Measurements from ENCODE around the gene NR4A1. TPM values are rescaled to one million over a fixed set of nuclear protein-coding genes. Genes with fewer than 3 reads are reported as not detected.
A peak's percentile ranks its signal among the peaks of the same experiment; 100 is the strongest.

Gene NR4A1
- total and polyA plus RNA-seq, 2 of the 13 experiments (the other 11 are each of a cell fraction or from before 2014, with no cell fraction given) = 5.7 to 15.2 TPM

GRCh38 chr12:52050116-52050757, 1.0 kb upstream of the NR4A1 start (continued):
- TF ChIP-seq, protein P1, sequence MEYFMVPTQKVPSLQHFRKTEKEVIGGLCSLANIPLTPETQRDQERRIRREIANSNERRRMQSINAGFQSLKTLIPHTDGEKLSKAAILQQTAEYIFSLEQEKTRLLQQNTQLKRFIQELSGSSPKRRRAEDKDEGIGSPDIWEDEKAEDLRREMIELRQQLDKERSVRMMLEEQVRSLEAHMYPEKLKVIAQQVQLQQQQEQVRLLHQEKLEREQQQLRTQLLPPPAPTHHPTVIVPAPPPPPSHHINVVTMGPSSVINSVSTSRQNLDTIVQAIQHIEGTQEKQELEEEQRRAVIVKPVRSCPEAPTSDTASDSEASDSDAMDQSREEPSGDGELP (IDR thresholded peaks at IDR 0.05; ENCODE audit: borderline replicate concordance, low read depth) = no peak
- TF ChIP-seq ZNF883 (CRISPR knock-in tag; IDR thresholded peaks at IDR 0.05; ENCODE audit: not compliant biosample characterization) (peak; percentile 40), ZNF136 (CRISPR knock-in tag; IDR thresholded peaks at IDR 0.05; ENCODE audit: low read depth) (0 out of 2 replicates have a peak, but pooled peaks have one; percentile 49), ERF (CRISPR knock-in tag; IDR thresholded peaks at IDR 0.05) (no peak), ZNF563 (CRISPR knock-in tag; IDR thresholded peaks at IDR 0.05) (0 out of 2 replicates have a peak, but pooled peaks have one; percentile 13), ZNF556 (CRISPR knock-in tag; IDR thresholded peaks at IDR 0.05; ENCODE audit: borderline replicate concordance) (peak; percentile 34; the same call in 1 of the 2 replicates), RAD21 (CRISPR knock-in tag; IDR thresholded peaks at IDR 0.05) (no peak), DDIT3 (CRISPR knock-in tag; IDR thresholded peaks at IDR 0.05) (no peak), ZNF775 (CRISPR knock-in tag; IDR thresholded peaks at IDR 0.05; ENCODE audit: borderline replicate concordance) (no peak), ZNF160 (CRISPR knock-in tag; IDR thresholded peaks at IDR 0.05) (0 out of 2 replicates have a peak, but pooled peaks have one; percentile 25), RFXAP (CRISPR knock-in tag; IDR thresholded peaks at IDR 0.05; ENCODE audit: borderline replicate concordance) (0 out of 2 replicates have a peak, but pooled peaks have one; percentile 53), SNAPC2 (CRISPR knock-in tag; IDR thresholded peaks at IDR 0.05) (no peak), SMC3 (IDR thresholded peaks at IDR 0.05; ENCODE audit: low read length) (no peak), ZBTB20 (CRISPR knock-in tag; IDR thresholded peaks at IDR 0.05; ENCODE audit: borderline replicate concordance, low read depth) (no peak), RNF2 (conservative IDR thresholded peaks at IDR 0.05; ENCODE audit: low read depth) (no peak), PRMT3 (CRISPR knock-in tag; IDR thresholded peaks at IDR 0.05; ENCODE audit: borderline replicate concordance, low read depth) (no peak), MXI1 (IDR thresholded peaks at IDR 0.05; ENCODE audit: borderline replicate concordance, low read depth, low read length) (no peak), ZNF296 (CRISPR knock-in tag; conservative IDR thresholded peaks at IDR 0.05) (no peak), ARNT (IDR thresholded peaks at IDR 0.05) (no peak)
- TF ChIP-seq, protein P2, sequence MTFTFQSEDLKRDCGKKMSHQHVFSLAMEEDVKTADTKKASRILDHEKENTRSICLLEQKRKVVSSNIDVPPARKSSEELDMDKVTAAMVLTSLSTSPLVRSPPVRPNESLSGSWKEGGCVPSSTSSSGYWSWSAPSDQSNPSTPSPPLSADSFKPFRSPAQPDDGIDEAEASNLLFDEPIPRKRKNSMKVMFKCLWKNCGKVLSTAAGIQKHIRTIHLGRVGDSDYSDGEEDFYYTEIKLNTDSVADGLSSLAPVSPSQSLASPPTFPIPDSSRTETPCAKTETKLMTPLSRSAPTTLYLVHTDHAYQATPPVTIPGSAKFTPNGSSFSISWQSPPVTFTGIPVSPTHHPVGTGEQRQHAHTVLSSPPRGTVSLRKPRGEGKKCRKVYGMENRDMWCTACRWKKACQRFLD (CRISPR knock-in tag; IDR thresholded peaks at IDR 0.05; ENCODE audit: borderline replicate concordance) = no peak
- TF ChIP-seq, protein P3, sequence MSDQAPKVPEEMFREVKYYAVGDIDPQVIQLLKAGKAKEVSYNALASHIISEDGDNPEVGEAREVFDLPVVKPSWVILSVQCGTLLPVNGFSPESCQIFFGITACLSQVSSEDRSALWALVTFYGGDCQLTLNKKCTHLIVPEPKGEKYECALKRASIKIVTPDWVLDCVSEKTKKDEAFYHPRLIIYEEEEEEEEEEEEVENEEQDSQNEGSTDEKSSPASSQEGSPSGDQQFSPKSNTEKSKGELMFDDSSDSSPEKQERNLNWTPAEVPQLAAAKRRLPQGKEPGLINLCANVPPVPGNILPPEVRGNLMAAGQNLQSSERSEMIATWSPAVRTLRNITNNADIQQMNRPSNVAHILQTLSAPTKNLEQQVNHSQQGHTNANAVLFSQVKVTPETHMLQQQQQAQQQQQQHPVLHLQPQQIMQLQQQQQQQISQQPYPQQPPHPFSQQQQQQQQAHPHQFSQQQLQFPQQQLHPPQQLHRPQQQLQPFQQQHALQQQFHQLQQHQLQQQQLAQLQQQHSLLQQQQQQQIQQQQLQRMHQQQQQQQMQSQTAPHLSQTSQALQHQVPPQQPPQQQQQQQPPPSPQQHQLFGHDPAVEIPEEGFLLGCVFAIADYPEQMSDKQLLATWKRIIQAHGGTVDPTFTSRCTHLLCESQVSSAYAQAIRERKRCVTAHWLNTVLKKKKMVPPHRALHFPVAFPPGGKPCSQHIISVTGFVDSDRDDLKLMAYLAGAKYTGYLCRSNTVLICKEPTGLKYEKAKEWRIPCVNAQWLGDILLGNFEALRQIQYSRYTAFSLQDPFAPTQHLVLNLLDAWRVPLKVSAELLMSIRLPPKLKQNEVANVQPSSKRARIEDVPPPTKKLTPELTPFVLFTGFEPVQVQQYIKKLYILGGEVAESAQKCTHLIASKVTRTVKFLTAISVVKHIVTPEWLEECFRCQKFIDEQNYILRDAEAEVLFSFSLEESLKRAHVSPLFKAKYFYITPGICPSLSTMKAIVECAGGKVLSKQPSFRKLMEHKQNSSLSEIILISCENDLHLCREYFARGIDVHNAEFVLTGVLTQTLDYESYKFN (CRISPR knock-in tag; conservative IDR thresholded peaks at IDR 0.05) = no peak
- TF ChIP-seq, protein P4, sequence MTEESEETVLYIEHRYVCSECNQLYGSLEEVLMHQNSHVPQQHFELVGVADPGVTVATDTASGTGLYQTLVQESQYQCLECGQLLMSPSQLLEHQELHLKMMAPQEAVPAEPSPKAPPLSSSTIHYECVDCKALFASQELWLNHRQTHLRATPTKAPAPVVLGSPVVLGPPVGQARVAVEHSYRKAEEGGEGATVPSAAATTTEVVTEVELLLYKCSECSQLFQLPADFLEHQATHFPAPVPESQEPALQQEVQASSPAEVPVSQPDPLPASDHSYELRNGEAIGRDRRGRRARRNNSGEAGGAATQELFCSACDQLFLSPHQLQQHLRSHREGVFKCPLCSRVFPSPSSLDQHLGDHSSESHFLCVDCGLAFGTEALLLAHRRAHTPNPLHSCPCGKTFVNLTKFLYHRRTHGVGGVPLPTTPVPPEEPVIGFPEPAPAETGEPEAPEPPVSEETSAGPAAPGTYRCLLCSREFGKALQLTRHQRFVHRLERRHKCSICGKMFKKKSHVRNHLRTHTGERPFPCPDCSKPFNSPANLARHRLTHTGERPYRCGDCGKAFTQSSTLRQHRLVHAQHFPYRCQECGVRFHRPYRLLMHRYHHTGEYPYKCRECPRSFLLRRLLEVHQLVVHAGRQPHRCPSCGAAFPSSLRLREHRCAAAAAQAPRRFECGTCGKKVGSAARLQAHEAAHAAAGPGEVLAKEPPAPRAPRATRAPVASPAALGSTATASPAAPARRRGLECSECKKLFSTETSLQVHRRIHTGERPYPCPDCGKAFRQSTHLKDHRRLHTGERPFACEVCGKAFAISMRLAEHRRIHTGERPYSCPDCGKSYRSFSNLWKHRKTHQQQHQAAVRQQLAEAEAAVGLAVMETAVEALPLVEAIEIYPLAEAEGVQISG (CRISPR knock-in tag; IDR thresholded peaks at IDR 0.05) = no peak

Data from HepG2 (cell line).